GDM1 (cell line): ENCODE measurements around the gene SNX10.

Experiments
- DNase-seq: peaks from one replicate; lab custom pipeline; 2025; lab: John Stamatoyannopoulos, UW

SNX10 gene

GRCh38 chr7:26337232-26337865 lies 45.7 kb downstream of the SNX10 start:
- no peak for DNase-seq

GRCh38 chr7:26340476-26341018 lies 48.9 kb downstream of the SNX10 start:
- no peak for DNase-seq

- no peak for DNase-seq
These were observed 51.7 kb downstream of the SNX10 start for GRCh38 chr7:26343320-26343832.

- no peak for DNase-seq
These were observed 52.2 kb downstream of the SNX10 start for GRCh38 chr7:26343837-26344236.

GRCh38 chr7:26345202-26345601 lies 53.5 kb downstream of the SNX10 start:
- no peak for DNase-seq

GRCh38 chr7:26345837-26346236 lies 54.2 kb downstream of the SNX10 start:
- DNase-seq, result no peak

- no peak for DNase-seq
These were observed 55.0 kb downstream of the SNX10 start for GRCh38 chr7:26346611-26347203.

- DNase-seq, result no peak
These were observed 56.7 kb downstream of the SNX10 start for GRCh38 chr7:26348234-26348851.

GRCh38 chr7:26349005-26349915 lies 57.6 kb downstream of the SNX10 start:
- DNase-seq, result no peak

- DNase-seq, result no peak
These were observed 59.5 kb downstream of the SNX10 start for GRCh38 chr7:26351171-26351570.

- DNase-seq, result no peak
These were observed 64.6 kb downstream of the SNX10 start for GRCh38 chr7:26356229-26356628.

GRCh38 chr7:26356929-26357798 lies 65.5 kb downstream of the SNX10 start:
- no peak for DNase-seq

- DNase-seq, result no peak
These were observed 66.1 kb downstream of the SNX10 start for GRCh38 chr7:26357799-26358151.

- DNase-seq, result no peak
These were observed 69.0 kb downstream of the SNX10 start for GRCh38 chr7:26360650-26361049.

- no peak for DNase-seq
These were observed 70.0 kb downstream of the SNX10 start for GRCh38 chr7:26361637-26362036.

GRCh38 chr7:26363465-26363864 lies 71.8 kb downstream of the SNX10 start:
- DNase-seq, result no peak

GRCh38 chr7:26365077-26365900 lies 73.6 kb downstream of the SNX10 start:
- DNase-seq, result peak; percentile 56

GRCh38 chr7:26365901-26366275 lies 74.2 kb downstream of the SNX10 start:
- DNase-seq, result no peak

GRCh38 chr7:26367219-26367711 lies 75.6 kb downstream of the SNX10 start:
- DNase-seq, result no peak

- no peak for DNase-seq
These were observed 76.9 kb downstream of the SNX10 start for GRCh38 chr7:26368542-26368941.
